ENCODE measurements around the gene TROAP.
A peak's percentile ranks its signal among the peaks of the same experiment; 100 is the strongest.
"Not testable (repeated sequence)": the region's sequence is repeated elsewhere in the genome, so short reads cannot be mapped to it uniquely, and the experiment has no call there.

TROAP gene

DNA sequence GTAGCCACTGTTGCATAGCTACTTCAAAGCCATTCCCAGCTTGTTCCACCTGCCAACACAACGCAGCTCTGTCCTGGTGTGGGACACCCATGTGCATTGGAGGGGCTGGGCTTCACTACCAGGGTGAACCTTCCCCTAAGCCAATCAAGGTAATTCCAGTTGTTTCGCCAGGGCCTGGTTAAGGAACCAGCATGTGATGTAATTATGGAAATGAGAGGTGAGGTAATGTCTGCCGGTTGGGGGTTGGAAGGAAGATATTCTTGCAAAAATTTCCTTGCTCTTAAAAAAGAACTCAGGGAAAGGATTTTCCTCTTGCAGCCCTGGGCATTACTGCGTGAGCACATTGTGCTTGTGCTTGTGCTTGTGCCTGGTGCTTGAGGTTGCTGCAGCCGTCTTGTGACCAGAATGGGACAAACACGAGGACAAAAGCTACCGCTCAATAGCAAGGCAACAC lies 43.3 kb upstream of the TROAP start:
- no peak overlapping the region for H2BK5ac ChIP-seq (ENCODE audit: low read length)
- peak overlapping the region; percentile 9 for H3K9ac ChIP-seq (ENCODE audit: low read length)
- no peaks in the 10 kb centered on the region for H3K27me3 ChIP-seq (ENCODE audit: insufficient read depth, low read length, poor library complexity)
- no peak overlapping the region for H3K4ac ChIP-seq (ENCODE audit: low read depth, low read length)
- no peak overlapping the region for H2BK15ac ChIP-seq (replicated peaks; ENCODE audit: low read depth)
- no peak overlapping the region for H3K4me3 ChIP-seq (ENCODE audit: low read length)
- H3K79me1 ChIP-seq (ENCODE audit: low read length) = no peaks in the 10 kb centered on the region
- H3K23ac ChIP-seq (ENCODE audit: low read length) = no peak overlapping the region
- H3K4me2 ChIP-seq (ENCODE audit: low read length) = peak overlapping the region; percentile 1
- no peak overlapping the region for H2AK5ac ChIP-seq (ENCODE audit: low read length)
- peak overlapping the region; percentile 73 for H3K56ac ChIP-seq (ENCODE audit: low read length)
- no peaks in the 10 kb centered on the region for H3K4me1 ChIP-seq (ENCODE audit: control insufficient read depth, low read depth, low read length)
- no peaks in the 10 kb centered on the region for H3K79me2 ChIP-seq (ENCODE audit: control insufficient read depth, insufficient read depth, low read length)
- H3K27ac ChIP-seq (ENCODE audit: low read depth, low read length) = peak overlapping the region; percentile 75
- H3K36me3 ChIP-seq (ENCODE audit: control insufficient read depth, insufficient read depth, low read length) = no peaks in the 10 kb centered on the region
- DNase-seq = peak; percentile 96
- H3K18ac ChIP-seq (ENCODE audit: low read length) = peak overlapping the region; percentile 68
- no peak overlapping the region for H4K5ac ChIP-seq (ENCODE audit: low read length)
- peak overlapping the region; percentile 33 for H2BK120ac ChIP-seq (ENCODE audit: low read depth, low read length)
- no CpG with 5 or more reads among the region's 7 CpGs for WGBS (ENCODE audit: extremely low coverage, insufficient coverage, low lambda C conversion rate)
- H4K8ac ChIP-seq (ENCODE audit: low read depth, low read length) = no peak overlapping the region

DNA sequence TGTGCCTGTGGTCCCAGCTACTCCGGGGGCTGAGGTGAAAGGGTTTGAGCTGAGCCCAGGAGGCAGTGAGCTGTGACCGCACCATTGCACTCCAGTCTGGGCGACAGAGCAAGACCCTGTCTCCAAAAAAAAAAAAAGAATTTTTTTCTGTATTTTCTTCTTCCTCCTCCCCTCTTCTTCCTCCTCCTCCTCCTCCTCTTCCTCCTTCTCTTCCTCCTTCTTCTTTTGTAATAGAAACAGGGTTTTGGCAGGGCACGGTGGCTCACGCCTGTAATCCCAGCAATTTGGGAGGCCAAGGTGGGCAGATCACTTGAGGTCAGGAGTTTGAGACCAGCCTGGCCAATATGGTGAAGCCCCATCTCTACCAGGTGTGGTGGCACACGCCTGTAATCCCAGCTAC lies 42.5 kb upstream of the TROAP start:
- not testable (repeated sequence) for H3K27me3 ChIP-seq (ENCODE audit: insufficient read depth, low read length, poor library complexity); H4K8ac ChIP-seq (ENCODE audit: low read depth, low read length); H3K4ac ChIP-seq (ENCODE audit: low read depth, low read length); H3K23ac ChIP-seq (ENCODE audit: low read length); H3K4me3 ChIP-seq (ENCODE audit: low read length); H3K36me3 ChIP-seq (ENCODE audit: control insufficient read depth, insufficient read depth, low read length); H3K4me1 ChIP-seq (ENCODE audit: control insufficient read depth, low read depth, low read length); H2AK5ac ChIP-seq (ENCODE audit: low read length); H4K5ac ChIP-seq (ENCODE audit: low read length); H3K4me2 ChIP-seq (ENCODE audit: low read length); H2BK15ac ChIP-seq (replicated peaks; ENCODE audit: low read depth); H3K79me2 ChIP-seq (ENCODE audit: control insufficient read depth, insufficient read depth, low read length); DNase-seq; H3K79me1 ChIP-seq (ENCODE audit: low read length); H2BK5ac ChIP-seq (ENCODE audit: low read length); H3K9ac ChIP-seq (ENCODE audit: low read length)
- peak overlapping the region; percentile 73 for H3K56ac ChIP-seq (ENCODE audit: low read length)
- H3K18ac ChIP-seq (ENCODE audit: low read length) = peak overlapping the region; percentile 68
- WGBS (ENCODE audit: extremely low coverage, insufficient coverage, low lambda C conversion rate) = no CpG with 5 or more reads among the region's 6 CpGs
- peak overlapping the region; percentile 16 for H2BK120ac ChIP-seq (ENCODE audit: low read depth, low read length)
- peak overlapping the region; percentile 75 for H3K27ac ChIP-seq (ENCODE audit: low read depth, low read length)

DNA sequence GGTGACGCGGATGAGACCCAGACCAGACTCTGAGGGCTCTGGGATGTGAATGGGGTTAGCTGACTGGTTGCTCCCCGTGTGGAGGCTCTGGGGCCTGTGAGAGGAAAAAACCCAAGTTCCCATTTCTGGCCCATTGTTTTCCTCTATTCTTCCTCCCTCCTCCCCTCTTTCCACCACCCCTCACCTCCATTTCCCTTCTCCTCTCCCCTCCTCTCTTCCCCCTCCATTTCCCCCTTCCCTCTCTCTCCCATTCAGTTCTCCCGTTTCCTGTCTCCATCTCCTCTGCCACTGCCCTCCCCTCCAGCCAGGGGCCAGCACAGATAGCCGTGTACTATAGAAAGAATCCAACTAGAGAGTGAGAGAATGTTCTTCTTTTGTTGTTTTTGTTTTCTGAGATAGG lies 40.8 kb upstream of the TROAP start:
- no peaks in the 10 kb centered on the region for H3K27me3 ChIP-seq (ENCODE audit: insufficient read depth, low read length, poor library complexity)
- no peak overlapping the region for H2BK5ac ChIP-seq (ENCODE audit: low read length)
- peak overlapping the region; percentile 14 for H2BK15ac ChIP-seq (replicated peaks; ENCODE audit: low read depth)
- H3K4ac ChIP-seq (ENCODE audit: low read depth, low read length) = no peak overlapping the region
- no peak overlapping the region for H4K5ac ChIP-seq (ENCODE audit: low read length)
- no peaks in the 10 kb centered on the region for H3K79me2 ChIP-seq (ENCODE audit: control insufficient read depth, insufficient read depth, low read length)
- DNase-seq = no peak
- no peak overlapping the region for H3K9ac ChIP-seq (ENCODE audit: low read length)
- no peak overlapping the region for H3K18ac ChIP-seq (ENCODE audit: low read length)
- no peak overlapping the region for H3K23ac ChIP-seq (ENCODE audit: low read length)
- H3K4me2 ChIP-seq (ENCODE audit: low read length) = no peak overlapping the region
- no peaks in the 10 kb centered on the region for H3K36me3 ChIP-seq (ENCODE audit: control insufficient read depth, insufficient read depth, low read length)
- H3K27ac ChIP-seq (ENCODE audit: low read depth, low read length) = no peak overlapping the region
- no peaks in the 10 kb centered on the region for H3K79me1 ChIP-seq (ENCODE audit: low read length)
- peak overlapping the region; percentile 42 for H3K56ac ChIP-seq (ENCODE audit: low read length)
- no peak overlapping the region for H4K8ac ChIP-seq (ENCODE audit: low read depth, low read length)
- H2BK120ac ChIP-seq (ENCODE audit: low read depth, low read length) = no peak overlapping the region
- no CpG with 5 or more reads among the region's 5 CpGs for WGBS (ENCODE audit: extremely low coverage, insufficient coverage, low lambda C conversion rate)
- no peak overlapping the region for H2AK5ac ChIP-seq (ENCODE audit: low read length)
- no peaks in the 10 kb centered on the region for H3K4me1 ChIP-seq (ENCODE audit: control insufficient read depth, low read depth, low read length)
- no peak overlapping the region for H3K4me3 ChIP-seq (ENCODE audit: low read length)

DNA sequence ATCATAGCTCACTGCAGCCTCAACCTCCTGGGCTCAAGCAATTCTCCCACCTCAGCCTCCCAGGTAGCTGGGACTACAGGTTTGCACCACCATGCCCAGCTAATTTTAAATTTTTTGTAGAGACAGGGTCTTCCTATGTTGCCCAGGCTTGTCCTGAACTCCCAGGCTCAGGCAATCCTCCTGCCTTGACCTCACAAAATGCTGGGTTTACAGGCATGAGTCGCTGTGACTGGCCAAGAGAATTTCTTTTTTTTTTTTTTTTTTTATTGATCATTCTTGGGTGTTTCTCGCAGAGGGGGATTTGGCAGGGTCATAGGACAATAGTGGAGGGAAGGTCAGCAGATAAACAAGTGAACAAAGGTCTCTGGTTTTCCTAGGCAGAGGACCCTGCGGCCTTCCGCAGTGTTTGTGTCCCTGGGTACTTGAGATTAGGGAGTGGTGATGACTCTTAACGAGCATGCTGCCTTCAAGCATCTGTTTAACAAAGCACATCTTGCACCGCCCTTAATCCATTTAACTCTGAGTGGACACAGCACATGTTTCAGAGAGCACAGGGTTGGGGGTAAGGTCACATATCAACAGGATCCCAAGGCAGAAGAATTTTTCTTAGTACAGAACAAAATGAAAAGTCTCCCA lies 40.2 kb upstream of the TROAP start:
- not testable (repeated sequence) for H3K4me2 ChIP-seq (ENCODE audit: low read length)

DNA sequence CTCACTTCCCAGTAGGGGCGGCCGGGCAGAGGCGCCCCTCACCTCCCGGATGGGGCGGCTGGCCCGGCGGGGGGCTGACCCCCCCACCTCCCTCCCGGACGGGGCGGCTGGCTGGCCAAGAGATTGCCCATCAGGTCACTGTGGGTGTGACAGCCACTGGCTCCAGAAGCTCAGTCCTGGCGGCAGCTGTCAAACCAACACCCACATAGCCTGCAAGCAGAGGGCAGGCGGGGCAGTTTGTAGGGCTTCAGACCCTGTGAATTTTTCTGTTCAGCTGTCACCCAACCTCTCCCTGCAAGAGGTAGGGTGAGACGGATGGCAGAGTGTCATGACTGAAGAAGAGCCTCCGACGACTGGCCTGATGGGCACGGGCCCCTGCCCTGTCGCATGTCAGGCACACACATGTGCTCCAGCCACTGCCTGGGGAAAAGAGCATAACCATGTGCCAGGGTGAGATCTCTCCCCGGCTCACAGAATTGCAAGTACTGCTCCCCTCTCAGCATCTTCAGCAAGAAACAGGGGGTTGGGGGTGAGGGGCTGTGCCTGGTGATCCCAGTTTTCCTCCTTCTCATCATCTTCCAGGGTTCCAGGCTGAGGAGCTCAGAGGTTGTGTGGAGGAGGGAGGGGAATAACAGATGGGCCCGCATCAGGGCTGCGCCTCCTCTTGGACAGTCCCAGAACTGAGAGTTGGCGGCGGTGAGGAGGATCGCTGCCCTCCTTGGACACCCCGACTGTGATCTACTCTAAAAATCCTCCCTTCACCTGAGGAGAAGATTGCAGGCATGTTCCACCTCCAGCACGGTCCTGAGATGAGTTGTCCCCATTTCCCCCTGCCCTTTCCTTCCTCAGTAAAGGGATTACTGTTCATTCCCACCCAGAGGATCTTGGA lies 39.3 kb upstream of the TROAP start:
- Histone ChIP-seq H3K9ac (ENCODE audit: low read length) (no peak overlapping the region), H2BK5ac (ENCODE audit: low read length) (no peak overlapping the region), H3K36me3 (ENCODE audit: control insufficient read depth, insufficient read depth, low read length) (no peaks in the 10 kb centered on the region), H3K79me1 (ENCODE audit: low read length) (no peaks in the 10 kb centered on the region), H3K4ac (ENCODE audit: low read depth, low read length) (no peak overlapping the region), H3K4me3 (ENCODE audit: low read length) (no peak overlapping the region), H3K18ac (ENCODE audit: low read length) (no peak overlapping the region), H3K27ac (ENCODE audit: low read depth, low read length) (no peak overlapping the region), H3K56ac (ENCODE audit: low read length) (no peak overlapping the region), H2AK5ac (ENCODE audit: low read length) (no peak overlapping the region), H4K5ac (ENCODE audit: low read length) (no peak overlapping the region), H3K27me3 (ENCODE audit: insufficient read depth, low read length, poor library complexity) (no peaks in the 10 kb centered on the region), H3K4me1 (ENCODE audit: control insufficient read depth, low read depth, low read length) (no peaks in the 10 kb centered on the region), H2BK120ac (ENCODE audit: low read depth, low read length) (no peak overlapping the region), H3K23ac (ENCODE audit: low read length) (no peak overlapping the region), H2BK15ac (replicated peaks; ENCODE audit: low read depth) (no peak overlapping the region), H4K8ac (ENCODE audit: low read depth, low read length) (no peak overlapping the region), H3K79me2 (ENCODE audit: control insufficient read depth, insufficient read depth, low read length) (no peaks in the 10 kb centered on the region), H3K4me2 (ENCODE audit: low read length) (no peak overlapping the region)
- no peak for DNase-seq
- no CpG with 5 or more reads among the region's 25 CpGs for WGBS (ENCODE audit: extremely low coverage, insufficient coverage, low lambda C conversion rate)

More for the DNA sequence above, 40.2 kb upstream of the TROAP start:
- not testable (repeated sequence) for H3K4me3 ChIP-seq (ENCODE audit: low read length); H3K79me1 ChIP-seq (ENCODE audit: low read length); H3K23ac ChIP-seq (ENCODE audit: low read length); H3K27me3 ChIP-seq (ENCODE audit: insufficient read depth, low read length, poor library complexity); H4K5ac ChIP-seq (ENCODE audit: low read length); H2BK120ac ChIP-seq (ENCODE audit: low read depth, low read length); H3K36me3 ChIP-seq (ENCODE audit: control insufficient read depth, insufficient read depth, low read length); H2BK5ac ChIP-seq (ENCODE audit: low read length); DNase-seq; H4K8ac ChIP-seq (ENCODE audit: low read depth, low read length); H2AK5ac ChIP-seq (ENCODE audit: low read length); H2BK15ac ChIP-seq (replicated peaks; ENCODE audit: low read depth); H3K4me1 ChIP-seq (ENCODE audit: control insufficient read depth, low read depth, low read length); H3K79me2 ChIP-seq (ENCODE audit: control insufficient read depth, insufficient read depth, low read length); H3K27ac ChIP-seq (ENCODE audit: low read depth, low read length); H3K4ac ChIP-seq (ENCODE audit: low read depth, low read length); H3K18ac ChIP-seq (ENCODE audit: low read length); H3K9ac ChIP-seq (ENCODE audit: low read length)
- no CpG with 5 or more reads among the region's 6 CpGs for WGBS (ENCODE audit: extremely low coverage, insufficient coverage, low lambda C conversion rate)
- H3K56ac ChIP-seq (ENCODE audit: low read length) = peak overlapping the region; percentile 42

All from mesendoderm (in vitro differentiated cells).